Measurements from ENCODE around the gene TAOK2.

GRCh38 chr16:29973384-29974246 lies at the start of gene TAOK2:
- TF ChIP-seq CTCF (IDR thresholded peaks at IDR 0.05) (no peak), REST (IDR thresholded peaks at IDR 0.05; ENCODE audit: insufficient read depth in 1 of 2, low read depth in 2 of 2, low read length in 1 of 2) (no peak), POLR2AphosphoS5 (IDR thresholded peaks at IDR 0.05; ENCODE audit: low read depth, low read length) (peak; percentile 96), SIN3A (IDR thresholded peaks at IDR 0.05; ENCODE audit: borderline replicate concordance, insufficient read depth, low read depth, low read length) (peak; percentile 90; the same call in 1 of the 2 replicates), TCF7L2 (IDR thresholded peaks at IDR 0.05; ENCODE audit: low read depth, low read length) (no peak)

Measured in Panc1 (cell line).